HG03025 (cell line): ENCODE results near the gene NFASC.

ENCODE experiments used
- ATAC-seq: cut with Tn5 transposase; IDR thresholded peaks from one replicate; pipeline ENCODE4 v1.9.1; 2021; ENCODE audit warnings: mild to moderate bottlenecking, moderate library complexity; ENCODE audit not compliant: unreplicated experiment, low FRiP score

NFASC gene

GRCh38 chr1:204870160-204870912, at the start of gene NFASC:
NFASC (plus strand) TSS chr1:204870862; CDS start chr1:204944316, 73,454 bp downstream.
- no peak for ATAC-seq

DNA sequence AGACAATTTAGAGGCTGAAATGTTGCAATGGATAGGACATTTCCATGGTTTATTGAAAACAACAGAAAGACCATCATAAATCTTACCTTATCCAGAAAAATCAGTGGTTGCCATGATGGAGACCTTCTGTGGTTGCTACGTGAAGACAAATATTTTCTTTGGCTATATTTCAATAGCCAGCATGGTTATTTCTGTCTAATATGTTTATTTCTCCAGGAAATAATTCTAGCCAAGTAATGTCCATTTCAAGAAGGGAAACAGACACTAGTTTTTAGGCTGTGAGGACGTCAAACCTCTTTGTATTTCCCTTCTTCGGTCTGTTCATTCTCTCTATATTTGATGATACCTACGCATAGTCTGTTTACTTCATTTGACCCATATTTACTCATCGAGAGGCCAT, 49.2 kb upstream of the NFASC start:
- no peak for ATAC-seq

GRCh38 chr1:204821924-204822323, 48.7 kb upstream of the NFASC start:
- ATAC-seq, result no peak

DNA sequence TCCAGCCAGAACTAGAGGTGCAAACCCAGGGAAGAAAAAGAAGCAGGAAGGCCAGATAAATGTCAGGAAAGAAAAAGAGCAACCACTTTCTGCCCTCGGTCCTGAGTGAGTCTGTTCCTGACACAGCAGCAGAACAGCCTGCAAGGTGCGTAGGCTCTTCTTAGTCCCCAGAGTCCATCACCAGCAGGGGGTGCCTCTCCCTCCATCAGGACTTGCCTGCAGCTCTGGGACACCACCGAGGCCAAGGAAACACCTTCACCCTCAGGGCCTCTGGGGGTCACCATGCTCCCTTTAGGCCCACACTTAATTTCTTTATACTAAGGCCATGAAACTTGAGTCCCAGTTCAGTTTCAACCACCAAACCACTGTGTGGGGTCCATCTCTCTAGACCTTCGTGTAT, 43.7 kb upstream of the NFASC start:
- no peak for ATAC-seq

GRCh38 chr1:204828352-204828850, 42.3 kb upstream of the NFASC start:
- ATAC-seq, result no peak

GRCh38 chr1:204829133-204829825, 41.4 kb upstream of the NFASC start:
- ATAC-seq, result no peak

GRCh38 chr1:204830747-204831146, 39.9 kb upstream of the NFASC start:
- no peak for ATAC-seq

GRCh38 chr1:204831186-204831585, 39.5 kb upstream of the NFASC start:
- ATAC-seq, result no peak

- ATAC-seq, result no peak
Observed at GRCh38 chr1:204834336-204834735, 36.3 kb upstream of the NFASC start.

GRCh38 chr1:204834752-204835151, 35.9 kb upstream of the NFASC start:
- ATAC-seq, result no peak

DNA sequence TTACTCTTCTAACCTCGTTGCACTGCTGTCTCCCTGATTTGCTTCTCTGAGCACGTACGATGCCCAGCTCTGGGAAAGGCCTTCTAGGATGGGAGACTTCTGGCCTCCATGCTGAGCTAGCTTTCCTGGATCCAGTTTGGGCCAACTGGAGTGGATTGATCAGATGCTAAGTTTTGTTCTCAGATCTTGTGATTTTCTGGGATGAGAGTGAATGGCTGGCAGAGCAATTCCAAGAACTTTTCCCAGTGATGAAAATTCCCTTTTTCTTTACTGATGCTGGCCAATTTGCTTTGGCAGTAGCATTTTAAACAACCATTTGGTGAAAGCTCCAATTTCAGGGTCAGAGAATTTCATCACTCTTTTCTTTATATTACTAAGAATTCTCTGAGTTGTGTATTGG, 34.9 kb upstream of the NFASC start:
- no peak for ATAC-seq

DNA sequence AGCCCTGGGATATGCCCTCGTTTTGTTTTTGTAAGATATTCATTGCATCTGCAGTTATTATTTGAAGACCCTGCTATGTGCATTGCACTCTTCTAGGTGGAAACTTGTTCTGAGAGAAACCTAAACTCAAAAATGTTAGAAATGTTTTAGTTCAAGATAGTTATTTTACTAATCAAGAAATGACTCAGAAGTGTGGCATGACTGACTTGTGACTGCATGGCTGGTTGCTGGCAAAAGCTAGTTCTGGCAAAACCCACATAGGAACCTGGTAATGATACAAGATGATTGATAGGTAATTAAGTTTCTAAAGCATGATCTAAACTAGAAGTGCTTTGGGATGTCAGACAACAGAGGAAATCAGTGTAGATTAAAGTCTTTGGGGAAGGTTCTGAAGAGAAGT, 33.8 kb upstream of the NFASC start:
- no peak for ATAC-seq

DNA sequence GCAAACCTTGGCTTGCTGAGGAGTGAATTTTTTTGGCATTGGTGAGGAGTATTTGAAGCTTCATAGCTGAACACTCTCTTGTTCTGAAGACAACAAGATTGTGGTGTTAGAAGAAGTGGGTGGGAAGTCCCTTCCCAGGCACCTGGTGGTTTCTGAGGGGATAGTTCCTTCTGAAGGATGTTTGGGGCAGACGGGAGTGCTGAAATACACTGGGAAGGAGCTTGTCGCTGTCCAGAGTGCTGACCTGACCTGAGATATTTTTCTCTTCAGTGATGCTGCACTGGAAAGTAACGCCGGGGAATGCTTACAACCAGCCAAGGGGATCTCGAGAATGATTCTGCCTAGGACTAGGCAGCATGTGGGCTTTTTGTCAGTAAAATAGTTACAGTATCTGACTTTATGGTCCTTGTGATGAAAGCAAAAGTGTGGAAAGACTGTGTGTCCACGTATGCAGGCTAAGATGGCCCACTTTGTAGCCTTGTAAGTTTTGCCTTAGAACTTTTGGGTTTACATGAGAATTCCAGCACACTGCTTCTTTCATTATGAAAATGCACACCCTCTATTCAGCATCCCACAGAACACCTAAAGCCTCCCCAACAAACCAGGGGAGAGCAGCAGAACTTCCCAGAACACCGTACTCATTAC, 33.1 kb upstream of the NFASC start:
- ATAC-seq, result no peak

DNA sequence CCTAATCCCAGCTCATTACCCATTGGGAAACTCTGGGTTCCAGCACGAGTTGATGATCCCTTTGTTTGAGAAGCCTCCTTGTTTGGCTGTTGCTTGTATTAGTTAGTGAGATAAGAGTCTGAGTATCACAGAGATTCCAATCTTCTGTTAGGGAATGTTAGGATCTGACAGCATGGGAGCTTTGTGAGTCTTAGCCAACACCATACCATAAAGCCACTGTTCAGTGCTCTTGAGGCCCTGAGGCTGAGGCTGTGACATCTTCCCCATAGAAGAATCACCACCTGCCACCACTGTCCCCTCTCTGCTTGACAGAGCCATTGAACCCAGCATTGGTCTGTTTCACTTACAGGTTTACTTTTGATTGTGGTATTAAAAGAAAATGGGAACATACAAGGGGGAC, 29.3 kb upstream of the NFASC start:
- no peak for ATAC-seq

GRCh38 chr1:204841798-204842197, 28.9 kb upstream of the NFASC start:
- ATAC-seq, result no peak

GRCh38 chr1:204842369-204842768, 28.3 kb upstream of the NFASC start:
- no peak for ATAC-seq

DNA sequence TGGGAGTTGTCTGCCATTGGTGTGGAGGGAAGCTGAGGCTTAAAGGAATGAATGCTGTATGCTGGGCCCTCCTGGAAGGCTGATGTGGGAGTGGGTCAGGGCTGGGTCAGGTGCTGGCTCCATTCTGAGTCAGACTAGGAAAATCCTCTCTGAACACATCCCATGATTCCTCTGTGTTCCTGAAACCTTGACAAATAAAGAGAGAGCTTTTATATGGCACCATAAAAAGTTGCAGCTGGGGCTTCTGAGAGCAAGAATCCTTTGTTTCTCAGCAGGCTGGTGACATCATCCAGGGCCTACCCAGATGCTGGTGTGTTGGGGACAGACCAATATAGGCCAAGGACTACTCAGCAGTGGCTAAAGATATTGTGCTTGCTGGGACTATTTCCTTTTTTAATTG, 27.8 kb upstream of the NFASC start:
- no peak for ATAC-seq

DNA sequence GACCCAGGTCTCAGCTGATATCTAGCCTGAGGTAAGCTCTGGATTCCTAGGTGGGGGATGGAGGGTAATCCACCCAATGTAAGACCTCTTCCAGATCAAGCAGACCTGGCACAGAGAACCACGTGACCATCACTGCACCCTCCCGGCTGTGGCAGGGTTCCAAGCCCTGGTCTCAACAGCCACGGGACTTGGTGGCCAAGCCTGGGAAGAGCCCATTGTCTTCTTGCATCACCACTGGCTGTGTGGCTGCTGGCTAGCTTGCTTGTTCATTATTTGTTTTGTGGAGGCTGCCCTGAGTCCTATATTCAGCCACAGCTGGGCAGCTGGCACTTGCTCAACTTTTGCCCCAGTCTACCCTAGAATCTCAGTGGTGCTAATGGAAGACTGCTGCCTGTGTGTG, 24.1 kb upstream of the NFASC start:
- ATAC-seq, result no peak

DNA sequence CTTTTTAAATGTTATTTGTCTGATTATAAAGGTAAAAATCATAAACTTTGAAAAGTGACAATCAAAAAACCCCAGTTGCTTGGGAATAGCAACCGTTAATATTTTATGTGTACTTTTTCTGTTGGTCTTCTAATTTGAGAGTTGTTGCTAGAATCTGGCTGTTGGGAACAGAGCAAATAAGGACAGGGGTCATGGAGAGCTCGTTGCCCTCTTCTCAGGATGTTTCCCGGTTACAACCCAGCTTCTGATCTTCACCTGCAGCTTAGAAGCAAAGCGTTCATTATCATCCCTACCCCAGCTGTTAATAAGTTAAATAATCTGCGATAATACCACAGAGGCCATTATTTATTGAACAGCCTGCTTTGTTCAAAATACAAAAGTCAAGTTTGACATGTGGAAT, 22.1 kb upstream of the NFASC start:
- ATAC-seq, result no peak

- no peak for ATAC-seq
Observed at GRCh38 chr1:204852854-204853253, 17.8 kb upstream of the NFASC start.

DNA sequence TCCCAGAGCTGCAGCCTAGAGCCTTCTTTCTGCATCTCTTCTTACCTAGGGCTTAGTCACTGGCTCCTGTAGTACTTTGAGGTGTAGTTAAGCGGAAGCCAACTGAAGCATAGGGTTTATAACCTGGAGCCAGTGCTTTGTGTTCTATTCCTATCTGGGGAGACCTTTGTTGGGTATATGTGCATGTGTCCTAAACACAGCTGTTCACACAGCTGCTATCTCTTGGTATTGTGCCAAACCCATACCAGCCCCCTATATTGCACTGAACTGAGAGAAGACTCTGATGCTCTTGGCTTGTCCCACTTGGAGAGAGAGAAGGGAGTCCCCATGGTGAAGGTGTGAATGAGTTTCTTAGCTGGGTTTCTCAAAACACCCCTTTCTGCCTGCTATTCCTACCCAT, 17.2 kb upstream of the NFASC start:
- no peak for ATAC-seq

GRCh38 chr1:204854286-204854685, 16.4 kb upstream of the NFASC start:
- no peak for ATAC-seq
